ENCODE measurements around the gene JTB.
"Not testable (repeated sequence)": the region's sequence is repeated elsewhere in the genome, so short reads cannot be mapped to it uniquely, and the experiment has no call there.

The JTB gene

DNA sequence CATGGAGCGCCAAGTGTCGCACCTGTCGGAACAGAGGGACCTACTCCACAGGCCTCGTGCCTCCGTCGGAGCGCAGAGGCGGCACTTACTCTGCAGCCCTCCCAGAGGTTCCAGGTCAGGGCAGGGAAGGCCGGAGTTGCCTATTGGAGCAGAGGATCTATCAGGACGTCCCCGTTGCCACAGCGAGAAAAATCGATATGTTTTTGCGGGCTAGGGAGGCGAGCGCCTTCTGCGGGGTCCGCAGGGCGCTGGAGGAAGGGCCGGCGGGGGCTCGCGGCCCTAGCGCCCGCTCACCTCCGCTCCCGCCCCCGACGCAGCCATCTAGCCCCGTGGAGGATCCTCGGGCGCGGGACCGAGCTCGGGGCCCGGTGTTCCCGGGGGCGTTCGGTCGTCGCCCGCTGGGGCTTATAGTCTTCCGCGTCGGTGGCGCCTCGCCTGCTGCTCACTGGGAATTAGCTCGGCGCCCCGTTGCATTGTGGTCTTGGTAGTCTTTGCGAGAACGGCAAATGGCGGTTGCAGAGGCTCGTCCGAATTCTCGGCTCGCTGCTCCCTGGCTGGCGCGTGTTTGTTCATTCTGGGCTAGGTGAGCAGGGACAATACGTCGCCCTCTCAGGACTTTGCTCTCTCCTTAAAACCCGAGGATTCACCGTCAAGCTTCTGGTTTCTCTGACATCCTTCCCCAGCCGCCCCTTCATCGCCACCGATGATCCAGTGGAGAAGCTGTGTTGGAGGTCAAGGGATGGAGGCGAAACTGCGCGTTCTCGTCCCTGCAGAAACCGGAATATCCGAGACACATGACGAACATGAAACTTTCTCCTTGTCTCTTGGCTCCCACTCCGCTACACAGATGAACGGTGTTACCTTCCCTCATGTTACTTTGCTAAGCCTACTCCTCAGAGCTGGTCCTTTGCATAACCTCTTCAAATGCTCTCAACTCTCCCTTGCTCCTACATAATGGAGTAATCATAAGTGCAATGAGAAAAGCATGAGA, at the start of gene JTB:
Gene JTB (minus strand): TSS at position 425 of the 991 bp plus-strand sequence. CDS start 422 bp downstream, at position 3.
- FAIRE-seq (no peak), DNase-seq (ENCODE audit: insufficient read length, low spot score) (peak; percentile 96)
- TF ChIP-seq, protein P1, sequence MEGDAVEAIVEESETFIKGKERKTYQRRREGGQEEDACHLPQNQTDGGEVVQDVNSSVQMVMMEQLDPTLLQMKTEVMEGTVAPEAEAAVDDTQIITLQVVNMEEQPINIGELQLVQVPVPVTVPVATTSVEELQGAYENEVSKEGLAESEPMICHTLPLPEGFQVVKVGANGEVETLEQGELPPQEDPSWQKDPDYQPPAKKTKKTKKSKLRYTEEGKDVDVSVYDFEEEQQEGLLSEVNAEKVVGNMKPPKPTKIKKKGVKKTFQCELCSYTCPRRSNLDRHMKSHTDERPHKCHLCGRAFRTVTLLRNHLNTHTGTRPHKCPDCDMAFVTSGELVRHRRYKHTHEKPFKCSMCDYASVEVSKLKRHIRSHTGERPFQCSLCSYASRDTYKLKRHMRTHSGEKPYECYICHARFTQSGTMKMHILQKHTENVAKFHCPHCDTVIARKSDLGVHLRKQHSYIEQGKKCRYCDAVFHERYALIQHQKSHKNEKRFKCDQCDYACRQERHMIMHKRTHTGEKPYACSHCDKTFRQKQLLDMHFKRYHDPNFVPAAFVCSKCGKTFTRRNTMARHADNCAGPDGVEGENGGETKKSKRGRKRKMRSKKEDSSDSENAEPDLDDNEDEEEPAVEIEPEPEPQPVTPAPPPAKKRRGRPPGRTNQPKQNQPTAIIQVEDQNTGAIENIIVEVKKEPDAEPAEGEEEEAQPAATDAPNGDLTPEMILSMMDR (IDR thresholded peaks at IDR 0.05; ENCODE audit: insufficient read depth, missing control alignments), result no peak

DNA sequence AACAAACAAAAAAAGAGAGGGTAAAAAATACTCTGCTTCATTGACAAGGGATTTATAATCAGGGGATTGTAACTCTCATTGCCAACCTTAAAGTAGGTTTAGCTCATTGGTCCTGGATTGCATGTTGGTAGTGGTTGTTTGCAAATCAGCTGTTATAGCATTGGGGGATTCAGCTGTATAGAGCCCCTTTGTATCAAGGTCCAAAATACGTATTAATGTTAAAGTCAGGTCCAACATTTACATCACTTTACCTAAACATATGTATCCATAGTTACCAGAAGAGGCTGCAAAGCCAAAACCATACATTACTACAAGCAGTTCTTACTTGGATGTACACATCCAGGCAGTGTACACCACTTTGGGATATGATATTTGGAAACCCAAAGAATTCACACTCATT, 42.5 kb upstream of the JTB start:
- TF ChIP-seq, protein P1 (IDR thresholded peaks at IDR 0.05; ENCODE audit: insufficient read depth, missing control alignments), result no peak
- DNase-seq (ENCODE audit: insufficient read length, low spot score), result no peak
- no peak for FAIRE-seq

DNA sequence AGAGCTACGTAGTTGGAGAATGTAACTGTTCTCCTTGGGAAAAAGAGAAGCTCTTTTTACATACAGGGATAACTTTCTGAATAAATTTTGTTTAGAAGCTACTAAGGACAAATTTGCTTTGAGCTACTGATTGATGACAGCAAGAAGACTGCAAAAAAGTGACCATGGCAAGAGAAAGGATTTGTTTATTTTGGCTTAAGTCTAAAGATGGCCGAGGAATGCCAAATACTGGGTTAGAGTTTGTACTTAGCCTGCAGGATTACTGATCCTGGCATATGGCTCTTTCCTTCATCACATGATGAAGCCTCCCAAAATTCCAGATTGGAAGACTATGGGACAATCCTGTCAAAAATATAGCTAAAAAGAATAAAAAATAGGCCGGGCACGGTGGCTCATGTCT, 41.8 kb upstream of the JTB start:
- DNase-seq (ENCODE audit: insufficient read length, low spot score) (no peak), FAIRE-seq (no peak)
- TF ChIP-seq, protein P1 (IDR thresholded peaks at IDR 0.05; ENCODE audit: insufficient read depth, missing control alignments), result no peak

DNA sequence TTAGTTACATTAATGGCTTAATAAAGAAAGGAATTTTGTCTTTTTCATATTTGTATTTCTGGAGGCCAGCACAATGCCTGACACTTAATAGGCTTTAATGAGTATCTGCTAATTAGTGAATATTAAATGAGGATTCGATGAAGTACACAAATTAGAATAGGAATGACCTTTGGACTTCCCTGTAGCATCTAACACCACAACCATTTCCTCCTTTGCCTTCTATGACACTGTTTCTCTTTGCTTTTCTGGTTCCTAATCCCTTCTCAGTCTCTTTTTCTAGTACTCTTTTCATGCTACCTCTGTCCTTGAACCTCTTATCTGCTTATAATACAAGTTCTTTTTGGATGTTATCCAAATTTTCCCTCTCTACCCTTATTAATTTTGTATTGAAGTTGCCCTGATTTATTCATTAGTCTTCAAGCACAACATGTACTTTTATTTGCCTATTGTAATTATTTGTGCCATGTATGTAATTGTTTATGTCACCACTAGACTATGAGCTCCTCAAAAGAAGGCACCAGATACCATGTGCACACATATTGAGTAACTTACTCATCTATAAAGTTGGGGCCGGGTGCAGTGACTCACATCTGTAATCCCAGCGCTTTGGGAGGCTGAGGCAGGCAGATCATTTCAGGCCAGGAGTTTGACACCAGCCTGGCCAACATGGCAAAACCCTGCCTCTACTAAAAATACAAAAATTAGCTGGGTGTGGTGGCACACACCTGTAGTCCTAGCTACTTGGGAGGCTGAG, 36.9 kb upstream of the JTB start:
- FAIRE-seq (no peak), DNase-seq (ENCODE audit: insufficient read length, low spot score) (no peak)
- TF ChIP-seq, protein P1 (IDR thresholded peaks at IDR 0.05; ENCODE audit: insufficient read depth, missing control alignments), result no peak

DNA sequence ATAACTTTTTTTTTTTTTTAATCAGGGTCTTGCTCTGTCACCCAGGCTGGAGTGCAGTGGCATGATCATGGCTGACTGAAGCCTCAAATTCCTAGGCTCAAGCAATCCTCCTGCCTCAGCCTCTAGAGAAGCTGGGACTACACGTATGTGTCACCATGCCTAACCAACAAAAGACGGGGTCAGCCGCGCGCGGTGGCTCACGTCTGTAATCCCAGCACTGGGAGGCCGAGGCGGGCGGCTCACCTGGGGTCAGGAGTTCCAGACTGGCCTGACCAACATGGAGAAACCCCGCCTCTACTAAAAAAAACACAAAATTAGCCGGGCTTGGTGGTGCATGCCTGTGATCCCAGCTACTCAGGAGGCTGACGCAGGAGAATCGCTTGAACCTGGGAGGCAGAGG, 35.1 kb upstream of the JTB start:
- DNase-seq (ENCODE audit: insufficient read length, low spot score); FAIRE-seq: not testable (repeated sequence)

DNA sequence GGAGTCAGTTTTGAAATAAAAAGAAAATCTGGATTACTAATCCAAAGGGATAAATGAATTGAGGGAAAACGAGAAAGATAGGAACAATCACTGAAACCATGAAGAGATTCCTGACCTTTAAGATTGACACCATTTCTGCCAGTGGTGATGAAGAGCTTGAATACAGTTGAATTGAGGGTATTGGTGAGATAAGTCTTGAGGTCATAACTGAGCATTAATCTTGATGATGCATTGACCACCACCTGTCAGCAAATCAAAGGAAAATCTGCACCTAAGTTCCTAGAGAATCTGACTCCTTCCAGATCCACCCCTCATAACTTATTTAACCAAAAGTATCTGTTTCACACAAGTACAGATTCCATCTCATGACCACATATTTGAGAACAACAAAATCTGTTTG, 34.7 kb upstream of the JTB start:
- no peak for FAIRE-seq
- TF ChIP-seq, protein P1 (IDR thresholded peaks at IDR 0.05; ENCODE audit: insufficient read depth, missing control alignments), result no peak
- no peak for DNase-seq (ENCODE audit: insufficient read length, low spot score)

DNA sequence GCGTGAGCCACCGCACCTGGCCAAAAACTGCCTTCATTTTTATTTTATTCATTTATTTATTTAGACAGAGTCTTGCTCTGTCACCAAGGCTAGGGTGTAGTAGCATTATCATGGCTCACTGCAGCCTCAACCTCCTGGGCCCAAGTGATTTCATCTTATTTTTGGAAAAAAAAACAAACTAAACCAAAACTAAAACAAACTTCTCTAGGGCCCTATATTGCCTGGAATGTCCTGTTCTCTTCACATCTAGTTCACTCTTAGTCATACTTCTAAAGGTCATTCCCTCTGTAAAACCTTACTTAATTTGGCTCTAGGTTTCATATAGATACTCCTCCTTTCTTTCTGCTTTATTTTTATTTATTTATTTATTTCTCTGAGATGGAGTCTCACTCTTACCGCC, 28.7 kb upstream of the JTB start:
- TF ChIP-seq, protein P1 (IDR thresholded peaks at IDR 0.05; ENCODE audit: insufficient read depth, missing control alignments), result no peak
- DNase-seq (ENCODE audit: insufficient read length, low spot score) (no peak), FAIRE-seq (no peak)

Measured in D721Med (cell line).